Left colon (tissue), 2 donors: ENCODE results near the gene FBXO44. TPM values are rescaled to one million over a fixed set of nuclear protein-coding genes. Genes with fewer than 3 reads are reported as not detected.

Source experiments
- ATAC-seq: fragments of 200-7000 bp; cut with Tn5 transposase; one replicate; pipeline ENCODE4 v1.9.1; 2020; ENCODE audit warnings: mild to moderate bottlenecking, moderate library complexity
- DNase-seq, 2 donors: peaks; one replicate each; pipeline ENCODE4 v3.0.0-alpha.2; 2020
- intact Hi-C, 2 donors: fragments of 100-400 bp; cut with DNase I in 1 of 2; cut with micrococcal nuclease in 1 of 2; formaldehyde crosslinking; loops; one replicate each; pipeline versions ENCODE4 v1.11.2 to v1.14.0; 2022; cut with DNase I, micrococcal nuclease
- total RNA-seq, 2 donors: library from RNA; stranded (reverse); fragmentation: NEBNext Ultra II Directional; extraction: Animal tissue kit (Norgen Biotek cat#: 25700); gene quantifications; one replicate each; pipeline ENCODE4 v1.2.1, GENCODE V29; 2021
- donor health status: DM: no; HTN: no; CAD: no.
- donor health status: DM: yes; HTN: yes; CAD: no.

FBXO44 gene
- total RNA-seq, 2 donors from 2014 or later: 4.0 to 8.1 TPM

- no peak for ATAC-seq
- no peak for DNase-seq
- intact Hi-C loops: no loop called here
Measured at GRCh38 chr1:11634365-11635192, 20.1 kb upstream of the FBXO44 start.

- DNase-seq (no peak), ATAC-seq (no peak)
- intact Hi-C loops: no loop called here
Measured at GRCh38 chr1:11638121-11638520, 16.6 kb upstream of the FBXO44 start.

GRCh38 chr1:11639372-11639771, 15.3 kb upstream of the FBXO44 start:
- intact Hi-C loops: no loop called here
- no peak for ATAC-seq

GRCh38 chr1:11640101-11640500, 14.6 kb upstream of the FBXO44 start:
- ATAC-seq (no peak), DNase-seq (no peak)
- intact Hi-C loops: loop anchor here (5.0 to 10.0 kb wide), 4 partner anchors 303 to 603 kb away; no protein-coding TSS in a partner anchor

More at GRCh38 chr1:11639372-11639771, 15.3 kb upstream of the FBXO44 start:
- no peak for DNase-seq

DNA sequence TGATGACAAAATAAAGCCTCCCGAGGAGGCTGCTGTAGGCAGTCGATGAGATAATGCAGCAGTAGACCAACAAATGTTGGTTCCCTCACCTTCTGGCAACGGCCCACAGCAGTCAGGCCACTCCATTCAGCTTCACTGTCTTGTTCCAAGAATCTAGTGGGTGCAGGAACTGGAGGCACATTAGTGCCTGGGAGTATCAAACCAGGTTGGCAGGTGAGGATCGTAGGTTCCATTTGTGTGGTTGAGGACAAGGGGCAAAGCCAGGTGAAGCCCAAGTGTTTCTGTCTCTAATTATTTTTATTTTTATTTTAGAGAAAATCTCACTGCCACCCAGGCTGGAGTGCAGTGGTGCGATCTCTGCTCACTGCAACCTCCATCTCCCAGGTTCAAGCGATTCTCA, 13.7 kb upstream of the FBXO44 start:
- DNase-seq (no peak), ATAC-seq (no peak)
- intact Hi-C loops: loop anchor here (5.0 to 10.0 kb wide), 4 partner anchors 304 to 604 kb away; no protein-coding TSS in a partner anchor

DNA sequence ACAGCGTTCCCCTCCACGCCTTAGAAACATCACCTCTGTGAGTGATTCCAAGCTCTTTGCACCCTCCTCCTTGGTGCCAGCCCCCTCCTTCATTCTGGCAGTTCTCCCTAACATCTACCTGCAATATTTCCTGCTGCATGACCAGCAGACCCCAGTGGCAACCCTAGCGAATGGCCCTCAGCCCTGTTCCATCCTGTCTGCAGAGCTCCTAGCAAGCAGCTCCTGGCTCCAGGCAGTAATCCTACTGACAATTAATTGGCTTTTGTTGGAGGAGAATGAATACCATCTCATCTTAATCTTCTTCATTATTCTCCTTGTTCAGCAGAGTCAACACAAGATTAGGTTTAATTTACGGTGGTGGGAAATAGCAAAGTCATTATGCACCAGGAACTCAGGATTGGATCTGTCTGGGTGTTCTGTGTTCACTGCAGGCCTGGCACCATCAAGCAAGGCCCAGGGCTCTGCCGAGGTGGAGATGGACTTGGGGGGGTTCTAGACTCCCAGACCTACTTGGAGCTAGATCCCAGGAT, 12.8 kb upstream of the FBXO44 start:
- no peak for DNase-seq
- ATAC-seq: no peak
- intact Hi-C loops: loop anchor here (5.0 to 10.0 kb wide), 4 partner anchors 305 to 605 kb away; no protein-coding TSS in a partner anchor

DNA sequence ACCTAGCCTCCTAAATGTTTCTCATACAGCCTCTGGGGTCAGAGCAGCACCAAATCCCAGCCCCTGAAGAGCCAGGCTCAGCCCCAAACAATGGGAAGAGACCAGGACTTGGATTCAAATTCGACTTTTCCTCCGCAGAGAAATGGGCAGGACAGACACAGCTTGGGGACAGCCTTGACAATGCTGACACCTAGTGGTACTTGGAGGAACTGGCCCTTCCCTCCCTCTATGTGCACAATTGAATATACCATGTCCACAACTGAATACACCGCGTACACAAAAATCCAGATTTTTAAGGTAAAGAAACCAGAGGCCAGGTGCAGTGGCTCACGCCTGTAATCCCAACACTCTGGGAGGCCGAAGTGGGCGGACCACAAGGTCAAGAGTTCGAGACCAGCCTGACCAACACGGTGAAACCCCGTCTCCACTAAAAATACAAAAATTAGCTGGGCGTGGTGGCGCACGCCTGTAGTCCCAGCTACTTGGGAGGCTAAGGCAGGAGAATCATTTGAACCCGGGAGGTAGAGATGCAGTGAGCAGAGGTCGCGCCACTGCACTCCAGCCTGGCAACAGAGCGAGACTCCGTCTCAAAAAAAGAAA, 12.2 kb upstream of the FBXO44 start:
- DNase-seq (peak in 1 of 2 donors; percentile 68), ATAC-seq (peak; percentile 87)
- intact Hi-C loops: loop anchor here (5.0 to 10.0 kb wide), 4 partner anchors 305 to 605 kb away; no protein-coding TSS in a partner anchor

DNA sequence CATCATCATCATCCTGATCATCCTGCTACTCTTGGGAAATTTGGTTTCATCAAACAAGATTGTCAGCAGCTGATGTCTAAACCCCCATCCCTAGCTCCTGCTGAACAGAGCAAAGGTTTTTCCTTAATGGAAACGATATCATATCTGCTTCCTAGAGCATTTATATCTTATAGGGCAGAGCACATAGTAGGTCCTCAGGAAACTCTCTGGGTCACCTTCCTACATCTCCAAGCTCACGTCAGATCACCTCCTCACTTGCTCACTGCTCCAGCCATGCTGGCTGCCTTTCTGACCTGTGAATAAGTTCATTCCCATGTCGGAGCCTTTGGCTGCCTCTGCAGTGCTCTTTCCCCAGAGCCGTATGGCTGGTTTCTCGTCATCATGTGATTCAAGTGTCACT, 10.9 kb upstream of the FBXO44 start:
- intact Hi-C loops: loop anchor here (5.0 to 10.0 kb wide), 4 partner anchors 306 to 606 kb away; no protein-coding TSS in a partner anchor
- DNase-seq: no peak
- ATAC-seq: no peak

- no peak for DNase-seq
- ATAC-seq: no peak
- intact Hi-C loops: loop anchor here in 1 of 2 donors (10.0 kb wide), 1 partner anchor 390 kb away; no protein-coding TSS in a partner anchor
Measured at GRCh38 chr1:11645270-11645669, 9.4 kb upstream of the FBXO44 start.

DNA sequence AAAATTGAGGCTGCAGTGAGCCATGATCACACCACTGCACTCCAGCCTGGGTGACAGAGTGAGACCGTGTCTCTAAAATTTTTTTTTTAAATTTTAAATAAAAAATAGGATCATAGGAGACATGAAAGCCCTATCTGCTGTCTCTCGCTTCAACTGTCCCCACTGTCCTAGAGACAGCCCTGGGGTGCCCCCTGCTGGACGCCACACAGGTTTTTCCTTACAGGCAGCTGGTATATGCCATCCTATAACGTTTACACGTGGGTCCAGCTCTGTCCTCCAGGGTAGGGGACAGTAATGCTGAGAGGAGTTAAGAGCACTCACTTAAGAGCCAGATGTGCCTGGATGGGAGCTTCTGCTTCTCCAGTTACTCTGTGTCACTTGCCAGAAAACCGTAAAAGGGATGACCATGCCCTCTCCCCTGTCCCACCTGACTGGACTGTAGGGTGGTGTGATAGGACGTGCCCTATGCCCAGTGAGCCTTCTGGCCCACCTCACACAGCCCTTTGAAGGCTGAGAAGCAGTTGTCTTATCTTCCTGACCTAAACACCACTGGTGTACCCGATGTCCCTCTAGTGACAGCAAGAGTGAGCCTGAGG, 8.9 kb upstream of the FBXO44 start:
- peak; percentile 45 for ATAC-seq
- intact Hi-C loops: loop anchor here in 1 of 2 donors (10.0 kb wide), 1 partner anchor 391 kb away; no protein-coding TSS in a partner anchor
- peak; percentile 61 to 90 for DNase-seq

DNA sequence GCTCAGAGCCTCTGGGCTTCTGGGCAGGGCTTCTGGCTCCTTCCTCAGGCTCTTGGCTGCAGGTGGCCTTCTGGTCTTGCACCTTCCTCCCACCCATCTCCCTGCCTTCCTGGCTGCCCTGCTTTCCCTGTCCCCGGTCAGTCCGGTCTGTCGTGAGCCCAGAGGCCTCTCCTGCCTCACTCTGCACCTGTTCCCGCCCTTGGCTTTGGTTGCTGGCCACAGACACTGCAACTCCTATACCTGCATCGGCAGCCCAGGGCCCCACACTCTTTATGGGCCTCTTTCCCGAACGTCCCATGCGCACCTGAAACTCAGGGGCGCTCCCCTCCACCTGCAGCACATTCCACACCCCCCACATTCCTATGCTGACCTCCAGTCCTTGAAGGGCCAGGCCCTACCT, 8.4 kb upstream of the FBXO44 start:
- no peak for DNase-seq
- intact Hi-C loops: loop anchor here in 1 of 2 donors (10.0 kb wide), 1 partner anchor 392 kb away; no protein-coding TSS in a partner anchor
- ATAC-seq: no peak

- ATAC-seq (no peak), DNase-seq (no peak)
- intact Hi-C loops: loop anchor here in 1 of 2 donors (10.0 kb wide), 1 partner anchor 393 kb away; no protein-coding TSS in a partner anchor
Measured at GRCh38 chr1:11647333-11647732, 7.3 kb upstream of the FBXO44 start.

- DNase-seq: no peak
Measured at GRCh38 chr1:11648039-11648438, 6.6 kb upstream of the FBXO44 start.

GRCh38 chr1:11648732-11649158, 5.9 kb upstream of the FBXO44 start:
- peak in 1 of 2 donors; percentile 60 for DNase-seq
- intact Hi-C loops: loop anchor here in 1 of 2 donors (10.0 kb wide), 1 partner anchor 394 kb away; no protein-coding TSS in a partner anchor
- ATAC-seq: peak; percentile 73

More at GRCh38 chr1:11648039-11648438, 6.6 kb upstream of the FBXO44 start:
- intact Hi-C loops: loop anchor here in 1 of 2 donors (10.0 kb wide), 1 partner anchor 393 kb away; no protein-coding TSS in a partner anchor
- no peak for ATAC-seq

DNA sequence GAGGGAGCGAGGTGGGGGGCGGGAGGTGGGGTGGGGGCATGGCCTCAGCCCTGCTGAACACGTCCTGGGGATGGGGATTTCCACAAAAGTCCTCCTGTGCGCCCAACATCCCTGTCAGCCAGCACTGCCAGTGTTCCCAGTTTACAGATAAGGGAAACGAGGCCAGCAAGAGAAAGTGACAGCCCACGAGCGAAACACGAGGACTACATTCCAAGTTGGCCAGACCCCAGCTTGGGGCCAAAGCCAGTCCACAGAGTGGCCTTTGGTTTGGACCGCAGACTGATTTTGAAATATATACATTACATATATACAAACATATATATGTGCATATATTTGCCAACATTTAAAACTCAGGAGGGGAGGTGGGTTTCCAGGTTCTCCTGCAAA, 5.4 kb upstream of the FBXO44 start:
- DNase-seq (no peak), ATAC-seq (no peak)
- intact Hi-C loops: loop anchor here in 1 of 2 donors (10.0 kb wide), 1 partner anchor 394 kb away; no protein-coding TSS in a partner anchor

DNA sequence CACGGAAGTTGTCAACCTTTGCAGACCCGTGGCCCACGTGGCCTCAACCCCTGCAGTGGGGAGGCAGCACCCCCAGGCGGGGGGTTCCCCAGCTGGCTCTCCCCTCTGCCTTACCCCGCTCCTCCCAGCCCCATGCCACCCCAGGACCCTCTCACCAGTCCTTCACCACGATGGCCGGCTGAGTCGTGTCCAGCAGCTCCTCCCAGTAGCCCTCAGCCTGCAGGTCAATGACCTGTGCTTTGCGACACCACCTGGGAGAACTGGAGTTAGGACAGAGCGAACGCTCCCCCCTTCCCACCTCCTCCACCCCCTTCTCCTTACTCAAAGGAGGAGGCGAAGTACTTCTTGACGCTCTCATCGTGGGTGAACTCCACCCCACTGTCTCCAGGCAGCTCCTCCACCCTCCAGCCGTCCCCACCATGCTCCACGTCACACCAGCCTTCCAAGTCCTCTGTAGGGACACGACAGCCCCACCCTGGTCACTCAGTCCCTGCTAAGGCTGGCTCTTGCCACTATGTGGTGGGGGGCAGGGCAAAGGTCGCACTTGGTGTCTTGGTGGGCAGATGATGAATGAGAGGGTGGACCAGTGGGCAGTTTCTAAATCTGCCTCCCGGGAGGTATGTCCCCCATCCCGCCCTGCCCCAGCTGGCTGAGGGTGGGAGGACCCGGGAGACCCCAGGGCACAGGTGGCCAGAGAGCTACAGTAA, 4.9 kb upstream of the FBXO44 start:
- no peak for DNase-seq
- ATAC-seq: no peak
- intact Hi-C loops: loop anchor here in 1 of 2 donors (10.0 kb wide), 1 partner anchor 395 kb away; no protein-coding TSS in a partner anchor

GRCh38 chr1:11650331-11650991, 4.2 kb upstream of the FBXO44 start:
- peak; percentile 74 for ATAC-seq
- intact Hi-C loops: no loop called here
- DNase-seq: peak; percentile 70 to 87
